Right cardiac atrium (tissue), 5 donors: ENCODE results near the gene SLC16A14. TPM values are rescaled to one million over a fixed set of nuclear protein-coding genes. Genes with fewer than 3 reads are reported as not detected.
A peak's percentile ranks its signal among the peaks of the same experiment; 100 is the strongest.
"Not testable (repeated sequence)": the region's sequence is repeated elsewhere in the genome, so short reads cannot be mapped to it uniquely, and the experiment has no call there.

Experiments
- ATAC-seq, 2 donors: fragments of 200-7000 bp; cut with Tn5 transposase; one replicate each; pipeline versions ENCODE4 v1.8.0 to v1.9.1; 2020; ENCODE audit warnings: moderate library complexity in 2 of 2, mild to moderate bottlenecking in 1 of 2
- DNase-seq, 3 donors: peaks; one replicate each; pipeline ENCODE4 v3.0.0-alpha.2; 2020
- H3K27ac ChIP-seq: one replicate; pipeline ENCODE4 v1.5.1; 2013; ENCODE audit warnings: mild to moderate bottlenecking, low read length, control low read depth, moderate library complexity
- H3K27me3 ChIP-seq: one replicate; pipeline ENCODE4 v1.6.1; 2013; ENCODE audit not compliant: control insufficient read depth, insufficient read depth
- H3K4me1 ChIP-seq: one replicate; pipeline ENCODE4 v1.6.1; 2013; ENCODE audit warnings: low read length; ENCODE audit not compliant: control insufficient read depth, insufficient read depth
- H3K4me3 ChIP-seq: one replicate; pipeline ENCODE4 v1.5.1; 2013; ENCODE audit warnings: low read length, control low read depth
- H3K9me3 ChIP-seq: one replicate; pipeline ENCODE4 v1.6.1; 2013; ENCODE audit warnings: low read length; ENCODE audit not compliant: control insufficient read depth
- WGBS: extraction: QIAGEN DNeasy Blood & Tissue Kit; methylation state at CpG from one replicate; pipeline ENCODE4 v1.1.7; 2013; 5-methylcytosine and 5-hydroxymethylcytosine counted together
- intact Hi-C, 4 donors: fragments of 100-400 bp; cut with DNase I; formaldehyde crosslinking; loops; one replicate each; pipeline versions ENCODE4 v1.11.0 to v1.14.0; 2022 to 2023
- long read RNA-seq, 4 donors: library from polyadenylated mRNA; unstranded; transcript quantifications; one replicate each; pipeline ENCODE4 v2.0.0, GENCODE V29; 2020 to 2021
- polyA plus RNA-seq: library from polyadenylated mRNA; stranded (reverse); fragments of 200-250 nt; gene quantifications from one replicate; pipeline ENCODE4 v1.2.3, GENCODE V29; 2013
- total RNA-seq, 4 donors: library from RNA; stranded (reverse); fragmentation: NEBNext Ultra II Directional; extraction: Animal tissue kit (Norgen Biotek cat#: 25700); gene quantifications; one replicate each; pipeline ENCODE4 v1.2.1, GENCODE V29; 2021
- donor health status: healthy with polysubstance abuse.
- donor health status: DM: no; HTN: yes; CAD: no.
- donor health status: DM: no; HTN: no; CAD: no.
- donor health status: DM: no; HTN: yes; CAD: no; lungs with severe emphysema.
- donor health status: DM: yes; HTN: yes; CAD: no.

Gene SLC16A14
- 1 to 10 TPM; 3.4 to 7.6 (median 6.4) TPM for total RNA-seq
- polyA plus RNA-seq: 1.6 TPM
- long read RNA-seq, donor 1, full-length matches to known transcripts: 4 of 13 reads
- long read RNA-seq, donor 1, partial matches to known transcripts: 1 of 13 reads
- long read RNA-seq, donor 1, other reads (novel, unspliced or antisense): 8 of 13 reads
- long read RNA-seq, donor 2: 0 reads
- long read RNA-seq, donor 3, full-length matches to known transcripts: 5 of 10 reads
- long read RNA-seq, donor 3, partial matches to known transcripts: 0 of 10 reads
- long read RNA-seq, donor 3, other reads (novel, unspliced or antisense): 5 of 10 reads
- long read RNA-seq, donor 4, full-length matches to known transcripts: 2 of 5 reads
- long read RNA-seq, donor 4, partial matches to known transcripts: 0 of 5 reads
- long read RNA-seq, donor 4, other reads (novel, unspliced or antisense): 3 of 5 reads

- Histone ChIP-seq H3K9me3 (no peaks in the 10 kb centered on the region), H3K27ac (no peak within 1 kb of the TSS), H3K4me1 (no peaks in the 10 kb centered on the region), H3K27me3 (no peaks in the 10 kb centered on the region), H3K4me3 (peak within 1 kb of the TSS; percentile 52)
- peak; percentile 71 to 77 for ATAC-seq
- WGBS: 2% methylated on average over 24 of the region's 24 CpGs
- intact Hi-C loops: loop anchor here in 3 of 4 donors (10.0 kb wide), 3 partner anchors 64 to 96 kb away; no protein-coding TSS in a partner anchor
- DNase-seq: no peak
Measured at GRCh38 chr2:230068651-230069055, at the start of gene SLC16A14. Gene SLC16A14, minus strand, starts transcription at chr2:230068924. Its CDS starts 9,572 bp downstream, at chr2:230059352.

GRCh38 chr2:230106771-230107170 lies 38.0 kb upstream of the SLC16A14 start:
- Histone ChIP-seq H3K4me1 (no peaks in the 10 kb centered on the region), H3K27ac (no peak overlapping the region), H3K9me3 (no peaks in the 10 kb centered on the region), H3K4me3 (no peak overlapping the region), H3K27me3 (no peaks in the 10 kb centered on the region)
- intact Hi-C loops: no loop called here
- ATAC-seq: no peak
- no peak for DNase-seq
- WGBS: 43% methylated on average over 1 of the region's 1 CpG

- WGBS: 78% methylated on average over 2 of the region's 2 CpGs
- H3K27ac ChIP-seq, ATAC-seq, H3K27me3 ChIP-seq, H3K4me1 ChIP-seq, H3K9me3 ChIP-seq, DNase-seq, intact Hi-C loops, H3K4me3 ChIP-seq: not testable (repeated sequence)
Measured at GRCh38 chr2:230101967-230102366, 33.2 kb upstream of the SLC16A14 start.

- H3K4me1 ChIP-seq: no peaks in the 10 kb centered on the region
- WGBS: 43% methylated on average over 2 of the region's 2 CpGs
- no peaks in the 10 kb centered on the region for H3K27me3 ChIP-seq
- DNase-seq (no peak), ATAC-seq (no peak)
- H3K9me3 ChIP-seq: no peaks in the 10 kb centered on the region
- no peak overlapping the region for H3K27ac ChIP-seq
- intact Hi-C loops: no loop called here
- no peak overlapping the region for H3K4me3 ChIP-seq
Measured at GRCh38 chr2:230097841-230098240, 29.1 kb upstream of the SLC16A14 start.

- no peak for ATAC-seq
- Histone ChIP-seq H3K27me3 (no peaks in the 10 kb centered on the region), H3K9me3 (no peaks in the 10 kb centered on the region), H3K4me3 (no peak overlapping the region), H3K4me1 (no peaks in the 10 kb centered on the region), H3K27ac (no peak overlapping the region)
- DNase-seq: no peak
- intact Hi-C loops: no loop called here
- WGBS: 85% methylated on average over 3 of the region's 3 CpGs
Measured at GRCh38 chr2:230097424-230097823, 28.7 kb upstream of the SLC16A14 start.

GRCh38 chr2:230090967-230091366 lies 22.2 kb upstream of the SLC16A14 start:
- ATAC-seq: no peak
- H3K4me3 ChIP-seq: no peak overlapping the region
- no peaks in the 10 kb centered on the region for H3K27me3 ChIP-seq
- DNase-seq: no peak
- H3K9me3 ChIP-seq: no peaks in the 10 kb centered on the region
- WGBS: 93% methylated on average over 2 of the region's 2 CpGs
- intact Hi-C loops: no loop called here
- H3K27ac ChIP-seq: no peak overlapping the region
- no peaks in the 10 kb centered on the region for H3K4me1 ChIP-seq

- no peak overlapping the region for H3K4me3 ChIP-seq
- 82% methylated on average over 7 of the region's 7 CpGs for WGBS
- intact Hi-C loops: no loop called here
- no peaks in the 10 kb centered on the region for H3K4me1 ChIP-seq
- H3K9me3 ChIP-seq: no peaks in the 10 kb centered on the region
- no peak for ATAC-seq
- DNase-seq: no peak
- H3K27ac ChIP-seq: no peak overlapping the region
- no peaks in the 10 kb centered on the region for H3K27me3 ChIP-seq
Measured at GRCh38 chr2:230085201-230085600, 16.5 kb upstream of the SLC16A14 start.

- DNase-seq (no peak), ATAC-seq (peak in 1 of 2 donors; percentile 49)
- Histone ChIP-seq H3K4me3 (no peak overlapping the region), H3K27ac (no peak overlapping the region), H3K4me1 (no peaks in the 10 kb centered on the region), H3K9me3 (no peaks in the 10 kb centered on the region), H3K27me3 (no peaks in the 10 kb centered on the region)
- 54% methylated on average over 5 of the region's 5 CpGs for WGBS
- intact Hi-C loops: no loop called here
Measured at GRCh38 chr2:230077851-230078547, 9.3 kb upstream of the SLC16A14 start.

- Histone ChIP-seq H3K4me3 (no peak overlapping the region), H3K27ac (no peak overlapping the region), H3K9me3 (no peaks in the 10 kb centered on the region), H3K27me3 (no peaks in the 10 kb centered on the region), H3K4me1 (no peaks in the 10 kb centered on the region)
- intact Hi-C loops: no loop called here
- ATAC-seq: no peak
- WGBS: 91% methylated on average over 2 of the region's 2 CpGs
- DNase-seq: no peak
Measured at GRCh38 chr2:230076819-230077218, 8.1 kb upstream of the SLC16A14 start.

- Histone ChIP-seq H3K27me3 (no peaks in the 10 kb centered on the region), H3K9me3 (no peaks in the 10 kb centered on the region), H3K4me1 (no peaks in the 10 kb centered on the region), H3K27ac (no peak overlapping the region), H3K4me3 (no peak overlapping the region)
- DNase-seq (no peak), ATAC-seq (no peak)
- intact Hi-C loops: no loop called here
- WGBS: 74% methylated on average over 8 of the region's 8 CpGs
Measured at GRCh38 chr2:230075988-230076631, 7.4 kb upstream of the SLC16A14 start.

- 93% methylated on average over 7 of the region's 7 CpGs for WGBS
- intact Hi-C loops: no loop called here
Measured at GRCh38 chr2:230071421-230071820, 2.7 kb upstream of the SLC16A14 start.

More at GRCh38 chr2:230071421-230071820, 2.7 kb upstream of the SLC16A14 start:
- H3K27me3 ChIP-seq: no peaks in the 10 kb centered on the region
- no peaks in the 10 kb centered on the region for H3K4me1 ChIP-seq
- no peaks in the 10 kb centered on the region for H3K9me3 ChIP-seq
- DNase-seq (no peak), ATAC-seq (no peak)
- no peak overlapping the region for H3K27ac ChIP-seq
- H3K4me3 ChIP-seq: no peak overlapping the region
